Upper lobe of left lung (tissue), 6 donors: ENCODE measurements around the gene GSTO2. TPM values are rescaled to one million over a fixed set of nuclear protein-coding genes. Genes with fewer than 3 reads are reported as not detected.
A peak's percentile ranks its signal among the peaks of the same experiment; 100 is the strongest.

ENCODE experiments used
- ATAC-seq, 2 donors: fragments of 200-7000 bp; cut with Tn5 transposase; one replicate each; pipeline ENCODE4 v1.9.1; 2022; ENCODE audit warnings: mild to moderate bottlenecking in 2 of 2, moderate library complexity in 2 of 2; ENCODE audit not compliant: low FRiP score in 2 of 2
- DNase-seq, 2 donors: peaks; one replicate each; pipeline ENCODE4 v3.0.0-alpha.2; 2019 to 2020
- H3K27ac ChIP-seq, 4 donors: fragments of 200-600 bp; sonication (generic); one replicate each; pipeline ENCODE4 v1.5.1; 2016 to 2019
- H3K27me3 ChIP-seq, 4 donors: fragments of 200-600 bp; sonication (generic); one replicate each; pipeline ENCODE4 v1.5.1; 2017 to 2019
- H3K36me3 ChIP-seq, 4 donors: fragments of 200-600 bp; sonication (generic); one replicate each; pipeline ENCODE4 v1.5.1; 2016 to 2019
- H3K4me1 ChIP-seq, 4 donors: fragments of 200-600 bp; sonication (generic); one replicate each; pipeline ENCODE4 v1.5.1; 2018 to 2019
- H3K4me3 ChIP-seq, 4 donors: fragments of 200-600 bp; sonication (generic); one replicate each; pipeline ENCODE4 v1.5.1; 2017 to 2019; ENCODE audit warnings: mild to moderate bottlenecking in 2 of 4, moderate library complexity in 1 of 4
- H3K9me3 ChIP-seq, 4 donors: fragments of 200-600 bp; sonication (generic); one replicate each; pipeline ENCODE4 v1.5.1; 2018 to 2019
- EP300 ChIP-seq, 4 donors: sonication (generic); formaldehyde crosslinking; IDR thresholded peaks; one replicate each; pipeline ENCODE4 v1.5.1; 2017; ENCODE audit warnings: antibody characterized with exemption in 4 of 4, control low read depth in 2 of 4
- POLR2A ChIP-seq, 4 donors: fragments of 450-650 bp; IDR thresholded peaks; one replicate each; pipeline ENCODE4 v1.5.1; 2016 to 2017; ENCODE audit warnings: antibody characterized with exemption in 4 of 4, mild to moderate bottlenecking in 2 of 4
- POLR2AphosphoS5 ChIP-seq, 2 donors: sonication (generic); formaldehyde crosslinking; IDR thresholded peaks; one replicate each; pipeline ENCODE4 v1.5.1; 2017; ENCODE audit warnings: antibody characterized with exemption in 2 of 2
- WGBS, 2 donors: methylation state at CpG; one replicate each; pipeline ENCODE4 v1.1.5; 2017 to 2018; 5-methylcytosine and 5-hydroxymethylcytosine counted together
- total RNA-seq, 6 donors: library from RNA; depleted of rRNA in 4 of 6; stranded (reverse); fragments of >200 nt in 4 of 6; gene quantifications; one replicate each; pipeline versions ENCODE4 v1.1.0 to v1.2.1, GENCODE V29; 2016 to 2021
- TF ChIP-seq, protein P1 (sequence below), 6 experiments: fragments of 450-650 bp in 4 of 6; fragments of 200-600 bp in 2 of 6; sonication (generic) in 2 of 6; IDR thresholded peaks; one replicate each; pipeline ENCODE4 v1.5.1; 2016 to 2019; ENCODE audit warnings: antibody characterized with exemption in 6 of 6
- donor health status: DM: no; HTN: no; CAD: no; lungs with moderate emphysema.
- donor health status: DM: no; HTN: yes; CAD: no; lungs with severe emphysema.

Gene GSTO2
- total RNA-seq = 10 to 100 TPM in 1 of 6 donors, 1 to 10 TPM in 5; 2.8 to 11.2 (median 7.8) TPM

DNA sequence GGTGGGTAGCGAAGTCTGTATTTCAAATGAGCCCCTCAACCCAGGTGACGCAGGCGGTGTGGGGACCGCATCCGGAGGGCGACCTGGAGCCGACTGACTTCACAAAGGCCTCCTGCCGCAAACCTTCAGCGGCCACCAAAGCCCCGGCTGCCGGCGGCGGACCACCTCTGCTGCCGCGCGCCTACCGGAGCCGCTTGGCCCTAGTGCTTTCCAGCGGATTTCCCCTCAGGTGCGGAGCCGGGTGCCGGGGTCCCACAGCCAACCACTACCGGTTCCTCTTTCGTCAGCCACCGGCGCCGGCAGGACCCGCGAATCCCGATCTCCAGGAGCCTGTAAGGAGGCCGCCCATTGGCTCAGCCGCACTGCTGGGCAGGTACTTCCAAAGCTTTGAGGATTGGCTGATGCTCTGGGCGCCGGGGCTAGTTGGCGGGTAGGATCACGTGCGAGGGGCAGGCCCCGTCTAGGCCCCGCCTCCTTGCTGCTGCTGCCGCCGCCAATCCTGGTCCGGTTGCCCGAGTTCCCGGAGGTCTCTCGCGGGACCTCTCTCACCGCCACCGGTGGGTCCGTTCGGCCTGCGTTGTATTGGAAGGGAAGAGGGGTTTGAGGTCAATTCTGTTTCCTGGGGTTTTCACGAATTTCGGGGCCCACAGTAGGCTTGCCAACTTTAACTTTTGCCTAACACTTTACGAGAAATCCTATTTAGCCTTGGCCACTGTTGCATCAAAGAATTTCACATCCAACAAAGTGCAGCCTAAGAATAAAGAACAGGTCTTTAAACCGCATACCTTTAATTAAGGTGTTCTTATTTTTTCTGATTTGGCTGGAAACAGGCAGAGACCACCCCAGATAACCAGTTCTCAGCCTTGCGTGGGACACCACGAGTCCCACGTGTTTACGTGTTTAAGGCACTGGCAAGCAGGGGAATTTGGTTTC is at the start of gene GSTO2:
Gene GSTO2, plus strand, starts transcription at position 472 of the 933 bp plus-strand sequence. CDS start 5,732 bp downstream, outside the sequence.
- peaks cover 14 to 42% (median 31%) of the 10 kb centered on the region in 4 donors for H3K36me3 ChIP-seq
- WGBS, 2 donors = 3 to 13% methylated on average over 10 to 40 of the region's 59 CpGs
- peak within 1 kb of the TSS; percentile 71 to 84 (median 80) for H3K4me3 ChIP-seq
- peaks cover 8 to 16% (median 12%) of the 10 kb centered on the region in 4 donors for H3K4me1 ChIP-seq
- H3K9me3 ChIP-seq = no peaks in the 10 kb centered on the region
- peak within 1 kb of the TSS; percentile 86 to 94 (median 90) for H3K27ac ChIP-seq
- no peaks in the 10 kb centered on the region for H3K27me3 ChIP-seq
- DNase-seq (peak; percentile 98 to 100), ATAC-seq (peak; percentile 100)
- TF ChIP-seq EP300 (IDR thresholded peaks at IDR 0.05) (no peak), POLR2A (IDR thresholded peaks at IDR 0.05) (peak in 3 of 4 donors; percentile 57 to 85 (median 80)), POLR2AphosphoS5 (IDR thresholded peaks at IDR 0.05) (peak; percentile 55 to 82)
- TF ChIP-seq, protein P1, sequence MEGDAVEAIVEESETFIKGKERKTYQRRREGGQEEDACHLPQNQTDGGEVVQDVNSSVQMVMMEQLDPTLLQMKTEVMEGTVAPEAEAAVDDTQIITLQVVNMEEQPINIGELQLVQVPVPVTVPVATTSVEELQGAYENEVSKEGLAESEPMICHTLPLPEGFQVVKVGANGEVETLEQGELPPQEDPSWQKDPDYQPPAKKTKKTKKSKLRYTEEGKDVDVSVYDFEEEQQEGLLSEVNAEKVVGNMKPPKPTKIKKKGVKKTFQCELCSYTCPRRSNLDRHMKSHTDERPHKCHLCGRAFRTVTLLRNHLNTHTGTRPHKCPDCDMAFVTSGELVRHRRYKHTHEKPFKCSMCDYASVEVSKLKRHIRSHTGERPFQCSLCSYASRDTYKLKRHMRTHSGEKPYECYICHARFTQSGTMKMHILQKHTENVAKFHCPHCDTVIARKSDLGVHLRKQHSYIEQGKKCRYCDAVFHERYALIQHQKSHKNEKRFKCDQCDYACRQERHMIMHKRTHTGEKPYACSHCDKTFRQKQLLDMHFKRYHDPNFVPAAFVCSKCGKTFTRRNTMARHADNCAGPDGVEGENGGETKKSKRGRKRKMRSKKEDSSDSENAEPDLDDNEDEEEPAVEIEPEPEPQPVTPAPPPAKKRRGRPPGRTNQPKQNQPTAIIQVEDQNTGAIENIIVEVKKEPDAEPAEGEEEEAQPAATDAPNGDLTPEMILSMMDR (IDR thresholded peaks at IDR 0.05) = peak in 1 of 6 experiments; percentile 7

DNA sequence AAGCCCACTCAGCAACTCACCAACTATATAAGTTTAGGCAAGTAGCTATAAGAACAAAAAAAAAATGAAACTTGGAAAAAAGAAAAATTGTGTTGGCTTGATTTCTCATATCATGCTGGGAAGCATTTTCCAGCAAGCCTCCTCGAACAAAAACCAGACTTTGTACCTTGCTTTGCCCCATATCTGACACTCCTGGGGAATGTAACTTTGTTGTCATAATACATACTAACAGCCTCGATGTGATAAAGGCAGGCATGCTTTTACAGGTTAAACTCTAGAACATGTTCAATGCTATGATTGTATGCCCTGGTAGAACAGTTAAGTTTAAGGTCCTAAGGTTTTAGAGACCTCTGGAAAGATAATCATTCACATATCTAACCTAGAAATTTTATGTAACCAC is 48.5 kb upstream of the GSTO2 start:
- Histone ChIP-seq H3K9me3 (no peaks in the 10 kb centered on the region), H3K27ac (no peak overlapping the region), H3K27me3 (no peaks in the 10 kb centered on the region), H3K4me1 (no peaks in the 10 kb centered on the region), H3K36me3 (no peaks in the 10 kb centered on the region), H3K4me3 (no peak overlapping the region)
- TF ChIP-seq, protein P1 (IDR thresholded peaks at IDR 0.05) = no peak
- no peak for TF ChIP-seq POLR2A (IDR thresholded peaks at IDR 0.05)
- TF ChIP-seq EP300 (IDR thresholded peaks at IDR 0.05) = no peak
- TF ChIP-seq POLR2AphosphoS5 (IDR thresholded peaks at IDR 0.05) = no peak
- DNase-seq = no peak
- ATAC-seq = no peak
- 60 to 63% methylated on average over 2 of the region's 2 CpGs for WGBS, 2 donors

DNA sequence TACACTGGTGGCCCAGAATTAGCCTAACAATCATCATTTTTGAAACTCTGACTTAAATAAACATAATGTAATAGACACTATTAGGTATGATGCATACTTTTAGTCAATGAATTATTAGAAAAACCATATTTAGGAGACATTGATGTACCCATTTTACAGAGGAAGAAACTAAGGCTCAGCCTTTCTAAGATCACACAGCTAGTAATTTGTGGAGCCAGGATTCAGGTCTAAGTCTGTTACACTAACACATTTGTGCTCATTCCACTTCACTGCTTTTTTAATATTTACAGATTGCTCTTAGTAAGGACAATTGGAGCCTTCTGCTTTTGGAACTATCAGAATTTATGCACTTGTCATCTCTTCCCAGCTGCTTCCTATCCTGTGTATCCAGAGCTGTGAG is 45.7 kb upstream of the GSTO2 start:
- Histone ChIP-seq H3K4me3 (no peak overlapping the region), H3K36me3 (no peaks in the 10 kb centered on the region), H3K4me1 (no peaks in the 10 kb centered on the region), H3K9me3 (no peaks in the 10 kb centered on the region), H3K27ac (no peak overlapping the region), H3K27me3 (no peaks in the 10 kb centered on the region)
- TF ChIP-seq POLR2A (IDR thresholded peaks at IDR 0.05) (no peak), POLR2AphosphoS5 (IDR thresholded peaks at IDR 0.05) (no peak), EP300 (IDR thresholded peaks at IDR 0.05) (no peak)
- TF ChIP-seq, protein P1 (IDR thresholded peaks at IDR 0.05) = no peak
- DNase-seq (no peak), ATAC-seq (no peak)

DNA sequence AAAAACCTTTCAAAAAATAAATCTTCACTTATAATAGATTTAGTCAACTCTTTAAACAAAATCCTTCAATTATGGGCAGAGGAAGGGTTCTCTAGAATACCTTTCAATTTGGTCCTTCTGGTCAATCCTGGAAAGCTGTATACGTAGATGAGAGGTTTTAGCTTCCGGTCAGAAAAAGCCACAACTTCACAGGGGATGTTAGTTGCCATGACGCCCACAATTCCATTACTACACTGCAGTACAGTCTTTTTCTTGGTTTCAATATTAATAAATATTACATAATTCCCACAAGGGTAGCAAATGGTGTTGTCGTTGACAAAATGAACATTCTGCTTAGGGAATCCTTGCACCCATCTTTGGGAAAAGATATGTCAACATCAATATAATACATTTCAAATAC is 38.5 kb upstream of the GSTO2 start:
- DNase-seq (no peak), ATAC-seq (no peak)
- TF ChIP-seq POLR2AphosphoS5 (IDR thresholded peaks at IDR 0.05) (no peak), EP300 (IDR thresholded peaks at IDR 0.05) (no peak), POLR2A (IDR thresholded peaks at IDR 0.05) (no peak)
- TF ChIP-seq, protein P1 (IDR thresholded peaks at IDR 0.05) = no peak
- Histone ChIP-seq H3K9me3 (peaks cover 0 to 9% (median 0%) of the 10 kb centered on the region in 4 donors), H3K4me1 (peaks cover 6 to 14% (median 11%) of the 10 kb centered on the region in 4 donors), H3K27ac (no peak overlapping the region), H3K4me3 (no peak overlapping the region), H3K27me3 (no peaks in the 10 kb centered on the region), H3K36me3 (no peaks in the 10 kb centered on the region)
- WGBS, 2 donors = 59 to 73% methylated on average over 4 of the region's 4 CpGs
